Epithelial cell of esophagus (primary cell): ENCODE measurements around the gene ZRANB2.

Experiments
- DNase-seq: peaks from one replicate; pipeline ENCODE4 v3.0.0; 2010; ENCODE audit warnings: low read depth
- H3K4me3 ChIP-seq: 2 replicates; pipeline ENCODE4 v1.5.1; 2011; ENCODE audit warnings: mild to moderate bottlenecking, low read length, control low read depth
- CTCF ChIP-seq: IDR thresholded peaks from 2 replicates; pipeline ENCODE4 v1.5.1; 2011; ENCODE audit warnings: low read depth, mild to moderate bottlenecking, low read length, control low read depth, inconsistent platforms; ENCODE audit not compliant: insufficient read depth; ENCODE audit errors: missing control alignments

The ZRANB2 gene

DNA sequence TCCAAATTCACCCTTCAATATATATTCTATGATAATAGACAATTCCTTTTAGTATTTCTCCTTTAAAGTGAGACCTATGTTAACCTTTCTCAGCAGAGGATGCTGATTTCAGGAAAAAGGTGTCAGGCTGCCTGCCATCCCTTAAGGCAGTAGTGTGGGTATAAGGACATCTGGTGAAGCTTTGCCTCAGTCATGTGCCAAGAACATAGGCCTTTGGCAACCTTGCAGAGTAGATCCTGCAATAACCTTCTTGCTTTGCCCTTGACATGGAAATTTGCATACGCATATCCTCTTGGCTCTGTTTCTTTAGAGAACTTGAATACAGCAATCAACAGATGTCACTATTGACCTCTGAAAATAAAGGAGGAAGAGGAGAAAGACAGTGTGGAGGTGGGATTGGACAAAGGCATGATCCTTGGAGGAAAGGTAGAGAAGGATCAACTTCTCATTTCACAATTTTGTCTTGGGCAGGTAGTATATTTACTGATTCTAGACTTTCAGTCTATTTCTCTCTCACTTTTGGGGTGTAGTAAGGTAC lies 21.1 kb upstream of the ZRANB2 start:
- no peak overlapping the region for H3K4me3 ChIP-seq
- DNase-seq, result no peak
- TF ChIP-seq CTCF, result no peak

GRCh38 chr1:71097428-71097827 lies 16.6 kb upstream of the ZRANB2 start:
- no peak for DNase-seq

DNA sequence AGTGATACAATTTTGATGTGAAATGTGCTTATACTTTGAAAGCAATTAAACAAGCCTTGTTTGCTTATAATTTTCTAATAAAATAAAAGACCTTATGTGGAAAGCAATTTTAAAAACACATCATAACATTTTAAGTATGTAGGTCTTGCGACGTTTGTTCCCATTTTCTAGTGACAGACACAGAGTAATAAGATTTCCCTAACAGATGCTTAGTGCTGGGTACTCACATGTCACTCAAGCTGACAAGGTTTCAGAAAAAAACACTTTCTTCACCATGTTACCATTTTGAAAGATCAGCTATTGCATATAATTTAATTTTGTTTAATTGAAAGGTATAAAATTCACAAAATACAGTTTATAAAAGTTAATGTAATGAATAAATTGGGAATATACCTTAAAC lies 14.1 kb upstream of the ZRANB2 start:
- no peak overlapping the region for H3K4me3 ChIP-seq
- DNase-seq, result no peak
- TF ChIP-seq CTCF, result no peak

More at GRCh38 chr1:71097428-71097827, 16.6 kb upstream of the ZRANB2 start:
- H3K4me3 ChIP-seq, result no peak overlapping the region
- TF ChIP-seq CTCF, result no peak

DNA sequence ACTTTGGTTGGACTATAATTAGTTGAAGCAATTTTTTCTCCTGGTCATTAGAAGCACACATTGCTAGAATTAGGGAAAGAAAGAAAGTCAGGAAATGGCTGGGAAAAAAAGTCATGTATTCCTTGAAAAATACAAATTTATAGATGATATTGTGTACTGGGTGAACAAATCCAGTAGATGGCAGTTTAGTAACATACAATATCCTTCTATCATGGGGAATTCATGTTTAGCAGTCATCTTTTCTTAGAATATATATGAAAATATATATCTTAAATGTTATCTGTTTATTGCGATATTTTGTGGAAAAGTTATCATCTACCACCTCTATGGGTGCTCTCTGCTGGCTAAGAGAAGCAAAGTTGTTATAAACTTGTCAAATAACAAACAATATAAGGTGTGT lies 13.1 kb upstream of the ZRANB2 start:
- H3K4me3 ChIP-seq, result no peak overlapping the region
- peak; percentile 32 for TF ChIP-seq CTCF

DNA sequence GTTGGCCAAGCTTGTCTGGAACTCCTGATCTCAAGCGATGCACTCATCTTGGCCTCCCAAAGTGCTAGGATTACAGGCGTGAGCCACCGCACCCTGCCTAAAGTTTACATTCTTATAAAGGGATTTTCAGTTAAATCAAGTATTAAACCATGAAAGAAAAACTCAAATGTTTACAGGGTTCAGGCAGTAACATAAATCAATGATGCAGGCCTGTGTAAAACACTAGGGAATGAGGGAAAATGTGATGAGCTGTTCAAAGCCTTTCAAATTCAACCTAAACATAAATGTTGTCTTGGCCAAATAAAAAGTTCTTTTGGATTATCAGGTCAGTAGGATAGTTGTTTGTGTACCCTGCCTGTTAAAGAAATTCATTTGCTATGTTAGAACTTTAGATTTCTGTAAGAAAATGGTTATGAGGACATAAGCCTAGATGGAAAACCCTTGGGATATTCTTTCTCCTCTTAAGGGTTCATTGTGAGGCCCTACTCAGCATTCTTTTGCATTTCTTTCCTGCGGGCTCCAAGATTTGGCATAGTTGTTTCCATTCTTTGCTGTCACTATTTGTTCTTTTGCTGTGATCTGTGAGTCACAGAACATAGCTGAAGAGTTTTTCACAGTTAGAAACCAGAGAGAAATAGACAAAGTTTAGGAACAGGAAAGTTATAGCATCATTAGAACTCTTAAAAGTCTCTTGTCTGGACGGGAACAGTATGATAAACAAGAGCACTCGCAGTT lies 8.9 kb upstream of the ZRANB2 start:
- TF ChIP-seq CTCF, result no peak
- peak; percentile 56 for DNase-seq

More for the DNA sequence above, 13.1 kb upstream of the ZRANB2 start:
- DNase-seq, result peak; percentile 35

DNA sequence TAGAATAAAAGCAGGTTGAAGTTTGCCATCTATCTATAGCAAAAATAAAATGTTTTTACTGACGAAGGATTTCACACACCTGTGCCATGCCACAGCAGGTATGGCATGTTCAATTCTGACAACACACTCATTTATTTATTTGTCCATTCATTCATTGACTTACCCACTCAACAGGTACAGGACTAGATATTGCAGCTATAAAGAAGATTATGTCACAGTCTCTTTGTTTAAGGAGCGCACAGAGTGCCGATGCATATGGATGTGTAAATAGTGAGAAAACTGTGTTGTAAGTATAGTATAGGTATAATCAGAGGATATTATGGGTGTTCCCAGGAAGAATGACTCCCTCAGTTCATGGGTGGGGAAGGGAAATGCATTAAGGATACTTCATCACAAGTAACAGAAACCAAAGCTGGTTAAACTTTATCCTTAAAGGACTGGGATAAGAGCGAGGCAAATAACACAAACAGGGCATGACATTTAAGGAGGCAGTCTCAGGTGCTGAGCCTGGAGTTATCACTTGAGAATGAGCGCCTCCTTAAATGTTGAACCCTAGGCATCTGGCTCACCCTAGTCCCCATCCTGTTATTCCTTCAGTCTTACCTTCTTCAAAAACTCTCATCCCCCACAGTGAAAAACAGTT lies 7.9 kb upstream of the ZRANB2 start:
- peak; percentile 79 for DNase-seq
- TF ChIP-seq CTCF, result no peak

More for the DNA sequence above, 8.9 kb upstream of the ZRANB2 start:
- no peak overlapping the region for H3K4me3 ChIP-seq

GRCh38 chr1:71087713-71088112 lies 6.9 kb upstream of the ZRANB2 start:
- no peak overlapping the region for H3K4me3 ChIP-seq
- TF ChIP-seq CTCF, result no peak
- no peak for DNase-seq

More for the DNA sequence above, 7.9 kb upstream of the ZRANB2 start:
- no peak overlapping the region for H3K4me3 ChIP-seq
